Measurements from ENCODE around the gene MORC3. TPM values are rescaled to one million over a fixed set of nuclear protein-coding genes. Genes with fewer than 3 reads are reported as not detected.

MORC3 gene
- total RNA-seq, 2 experiments from 2014 or later = 23.0 to 34.3 TPM

DNA sequence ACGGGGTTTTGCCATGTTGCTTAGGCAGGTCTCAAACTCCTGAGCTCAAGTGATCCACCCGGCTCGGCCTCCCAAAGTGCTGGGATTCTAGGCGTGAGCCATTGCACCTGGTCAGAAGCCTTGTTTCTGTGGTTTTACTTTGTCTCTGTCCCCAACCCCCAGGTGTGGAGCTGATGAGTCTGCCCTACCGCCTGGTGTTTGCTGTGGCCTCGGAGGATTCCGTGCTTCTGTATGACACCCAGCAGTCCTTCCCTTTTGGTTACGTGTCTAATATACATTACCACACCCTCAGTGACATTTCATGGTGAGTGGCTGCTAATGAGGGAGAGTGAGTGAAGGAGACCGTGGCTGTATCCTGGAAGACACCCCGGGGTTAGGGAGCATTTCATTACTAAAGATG is 91.3 kb downstream of the MORC3 start:
- Histone ChIP-seq H3K9me2 (ENCODE audit: insufficient read depth, low read length) (no peaks in the 10 kb centered on the region), H3K36me3 (ENCODE audit: insufficient read depth, low read length) (peaks cover 76% of the 10 kb centered on the region), H2AFZ (ENCODE audit: low read length) (no peak overlapping the region), H3K79me2 (ENCODE audit: insufficient read depth, low read depth, low read length) (no peaks in the 10 kb centered on the region), H4K20me1 (ENCODE audit: insufficient read depth, low read length) (no peaks in the 10 kb centered on the region), H3K9me3 (ENCODE audit: low read length) (no peaks in the 10 kb centered on the region), H3K4me2 (ENCODE audit: low read length) (no peak overlapping the region), H3K4me1 (ENCODE audit: insufficient read depth, low read length, poor library complexity, severe bottlenecking) (no peaks in the 10 kb centered on the region), H3K4me3 (ENCODE audit: low read depth, low read length, poor library complexity, severe bottlenecking) (no peak overlapping the region), H3K27ac (ENCODE audit: low read depth, low read length, poor library complexity, severe bottlenecking) (no peak overlapping the region)
- ChIA-PET CTCF (ENCODE audit: unreplicated experiment) (no interaction called here), POLR2A (no interaction called here)
- TF ChIP-seq, protein P1, sequence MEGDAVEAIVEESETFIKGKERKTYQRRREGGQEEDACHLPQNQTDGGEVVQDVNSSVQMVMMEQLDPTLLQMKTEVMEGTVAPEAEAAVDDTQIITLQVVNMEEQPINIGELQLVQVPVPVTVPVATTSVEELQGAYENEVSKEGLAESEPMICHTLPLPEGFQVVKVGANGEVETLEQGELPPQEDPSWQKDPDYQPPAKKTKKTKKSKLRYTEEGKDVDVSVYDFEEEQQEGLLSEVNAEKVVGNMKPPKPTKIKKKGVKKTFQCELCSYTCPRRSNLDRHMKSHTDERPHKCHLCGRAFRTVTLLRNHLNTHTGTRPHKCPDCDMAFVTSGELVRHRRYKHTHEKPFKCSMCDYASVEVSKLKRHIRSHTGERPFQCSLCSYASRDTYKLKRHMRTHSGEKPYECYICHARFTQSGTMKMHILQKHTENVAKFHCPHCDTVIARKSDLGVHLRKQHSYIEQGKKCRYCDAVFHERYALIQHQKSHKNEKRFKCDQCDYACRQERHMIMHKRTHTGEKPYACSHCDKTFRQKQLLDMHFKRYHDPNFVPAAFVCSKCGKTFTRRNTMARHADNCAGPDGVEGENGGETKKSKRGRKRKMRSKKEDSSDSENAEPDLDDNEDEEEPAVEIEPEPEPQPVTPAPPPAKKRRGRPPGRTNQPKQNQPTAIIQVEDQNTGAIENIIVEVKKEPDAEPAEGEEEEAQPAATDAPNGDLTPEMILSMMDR (conservative IDR thresholded peaks at IDR 0.05; ENCODE audit: low read length) = no peak
- no peak for TF ChIP-seq EZH2phosphoT487 (IDR thresholded peaks at IDR 0.05; ENCODE audit: borderline replicate concordance, low read depth, low read length)
- intact Hi-C loops (cut with micrococcal nuclease; ENCODE audit: unreplicated experiment) = no loop called here
- no TSS peak for BruUV-seq (replicated peaks)
- DNase-seq (ENCODE audit: low spot score) = no peak

DNA sequence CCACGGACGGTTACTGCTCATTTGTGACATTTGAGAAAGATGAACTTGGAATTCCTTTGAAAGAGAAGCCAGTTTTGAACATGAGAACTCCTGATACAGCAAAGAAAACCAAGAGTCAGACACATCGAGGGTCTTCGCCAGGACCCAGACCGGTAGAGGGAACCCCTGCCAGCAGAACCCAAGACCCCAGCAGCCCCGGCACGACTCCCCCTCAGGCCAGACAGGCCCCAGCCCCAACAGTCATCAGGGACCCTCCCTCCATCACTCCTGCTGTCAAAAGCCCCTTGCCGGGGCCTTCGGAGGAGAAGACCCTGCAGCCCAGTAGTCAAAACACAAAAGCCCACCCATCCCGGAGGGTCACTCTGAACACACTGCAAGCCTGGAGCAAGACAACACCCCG is 92.9 kb downstream of the MORC3 start:
- intact Hi-C loops (cut with micrococcal nuclease; ENCODE audit: unreplicated experiment) = no loop called here
- BruUV-seq (replicated peaks) = no TSS peak

GRCh38 chr21:36415375-36415774 is 95.4 kb downstream of the MORC3 start:
- POLR2A ChIA-PET = no interaction called here
- no TSS peak for BruUV-seq (replicated peaks)
- TF ChIP-seq EZH2phosphoT487 (IDR thresholded peaks at IDR 0.05; ENCODE audit: borderline replicate concordance, low read depth, low read length) = no peak
- TF ChIP-seq, protein P1 (conservative IDR thresholded peaks at IDR 0.05; ENCODE audit: low read length) = no peak
- Histone ChIP-seq H2AFZ (ENCODE audit: low read length) (no peak overlapping the region), H3K4me2 (ENCODE audit: low read length) (no peak overlapping the region), H3K4me1 (ENCODE audit: insufficient read depth, low read length, poor library complexity, severe bottlenecking) (no peaks in the 10 kb centered on the region), H3K9me2 (ENCODE audit: insufficient read depth, low read length) (no peaks in the 10 kb centered on the region), H3K4me3 (ENCODE audit: low read depth, low read length, poor library complexity, severe bottlenecking) (no peak overlapping the region), H3K27ac (ENCODE audit: low read depth, low read length, poor library complexity, severe bottlenecking) (no peak overlapping the region), H3K36me3 (ENCODE audit: insufficient read depth, low read length) (peaks cover 77% of the 10 kb centered on the region), H4K20me1 (ENCODE audit: insufficient read depth, low read length) (no peaks in the 10 kb centered on the region; the same call in 1 of the 2 replicates), H3K79me2 (ENCODE audit: insufficient read depth, low read depth, low read length) (no peaks in the 10 kb centered on the region), H3K9me3 (ENCODE audit: low read length) (no peaks in the 10 kb centered on the region)
- no peak for DNase-seq (ENCODE audit: low spot score)
- intact Hi-C loops (cut with micrococcal nuclease; ENCODE audit: unreplicated experiment) = no loop called here
- CTCF ChIA-PET (ENCODE audit: unreplicated experiment) = no interaction called here

More for the DNA sequence above, 92.9 kb downstream of the MORC3 start:
- no peaks in the 10 kb centered on the region for H3K9me2 ChIP-seq (ENCODE audit: insufficient read depth, low read length)
- H3K4me2 ChIP-seq (ENCODE audit: low read length) = no peak overlapping the region
- H3K9me3 ChIP-seq (ENCODE audit: low read length) = no peaks in the 10 kb centered on the region
- H3K27ac ChIP-seq (ENCODE audit: low read depth, low read length, poor library complexity, severe bottlenecking) = no peak overlapping the region
- ChIA-PET POLR2A (no interaction called here), CTCF (ENCODE audit: unreplicated experiment) (no interaction called here)
- no peaks in the 10 kb centered on the region for H4K20me1 ChIP-seq (ENCODE audit: insufficient read depth, low read length)
- no peaks in the 10 kb centered on the region for H3K79me2 ChIP-seq (ENCODE audit: insufficient read depth, low read depth, low read length)
- no peak overlapping the region for H2AFZ ChIP-seq (ENCODE audit: low read length)
- no peak overlapping the region for H3K4me3 ChIP-seq (ENCODE audit: low read depth, low read length, poor library complexity, severe bottlenecking)
- no peak for DNase-seq (ENCODE audit: low spot score)
- H3K36me3 ChIP-seq (ENCODE audit: insufficient read depth, low read length) = peaks cover 80% of the 10 kb centered on the region
- TF ChIP-seq, protein P1 (conservative IDR thresholded peaks at IDR 0.05; ENCODE audit: low read length) = no peak
- no peak for TF ChIP-seq EZH2phosphoT487 (IDR thresholded peaks at IDR 0.05; ENCODE audit: borderline replicate concordance, low read depth, low read length)
- H3K4me1 ChIP-seq (ENCODE audit: insufficient read depth, low read length, poor library complexity, severe bottlenecking) = no peaks in the 10 kb centered on the region

All from OCI-LY7 (cell line).